Right atrium auricular region (tissue), 2 donors: ENCODE measurements around the gene TAS2R41. TPM values are rescaled to one million over a fixed set of nuclear protein-coding genes. Genes with fewer than 3 reads are reported as not detected.
"Not testable (repeated sequence)": the region's sequence is repeated elsewhere in the genome, so short reads cannot be mapped to it uniquely, and the experiment has no call there.

ENCODE experiments used
- DNase-seq: peaks from one replicate; pipeline ENCODE4 v3.0.0-alpha.2; 2019; ENCODE audit warnings: low spot score
- H3K27ac ChIP-seq, 2 donors: fragments of 200-600 bp; sonication (generic); 1 replicate in 1 of 2; 2 replicates in 1 of 2; pipeline ENCODE4 v1.5.1; 2016 to 2019
- H3K27me3 ChIP-seq, 2 donors: fragments of 200-600 bp; sonication (generic); one replicate each; pipeline versions ENCODE4 v1.5.1 to v1.6.0; 2017 to 2019
- H3K36me3 ChIP-seq: fragments of 200-600 bp; sonication (generic); one replicate; pipeline ENCODE4 v1.5.1; 2016
- H3K4me1 ChIP-seq, 2 donors: fragments of 200-600 bp; sonication (generic); one replicate each; pipeline versions ENCODE4 v1.5.1 to v1.6.0; 2017 to 2019
- H3K4me3 ChIP-seq, 2 donors: fragments of 200-600 bp; sonication (generic); 1 replicate in 1 of 2; 2 replicates in 1 of 2; pipeline ENCODE4 v1.5.1; 2017 to 2019; ENCODE audit warnings: mild to moderate bottlenecking in 1 of 2, moderate library complexity in 1 of 2
- H3K9me3 ChIP-seq, 2 donors: fragments of 200-600 bp; sonication (generic); one replicate each; pipeline ENCODE4 v1.5.1; 2019
- CTCF ChIP-seq, 2 donors: fragments of 200-600 bp; sonication (generic); IDR thresholded peaks; one replicate each; pipeline ENCODE4 v1.5.1; 2019; ENCODE audit warnings: antibody characterized with exemption in 2 of 2
- total RNA-seq, 2 donors: library from RNA; depleted of rRNA; stranded (reverse); fragments of >200 nt; gene quantifications; one replicate each; pipeline ENCODE4 v1.1.0, GENCODE V29; 2016

TAS2R41 gene
- total RNA-seq, 2 donors from 2014 or later = not detected

- DNase-seq = no peak
- Histone ChIP-seq H3K27ac (no peak overlapping the region), H3K9me3 (peaks cover 0 to 12% of the 10 kb centered on the region in 2 donors), H3K36me3 (no peaks in the 10 kb centered on the region), H3K27me3 (no peaks in the 10 kb centered on the region), H3K4me3 (no peak overlapping the region), H3K4me1 (no peaks in the 10 kb centered on the region)
- no peak for TF ChIP-seq CTCF (IDR thresholded peaks at IDR 0.05)
Measured at GRCh38 chr7:143462045-143462444, 15.6 kb upstream of the TAS2R41 start.

GRCh38 chr7:143463556-143463955, 14.1 kb upstream of the TAS2R41 start:
- H3K27me3 ChIP-seq = no peaks in the 10 kb centered on the region
- H3K4me3 ChIP-seq = no peak overlapping the region
- H3K27ac ChIP-seq = no peak overlapping the region
- H3K36me3 ChIP-seq = no peaks in the 10 kb centered on the region
- H3K4me1 ChIP-seq = no peaks in the 10 kb centered on the region
- no peak for TF ChIP-seq CTCF (IDR thresholded peaks at IDR 0.05)
- no peak for DNase-seq
- peaks cover 0 to 12% of the 10 kb centered on the region in 2 donors for H3K9me3 ChIP-seq

- TF ChIP-seq CTCF (IDR thresholded peaks at IDR 0.05) = no peak
- Histone ChIP-seq H3K36me3 (no peaks in the 10 kb centered on the region), H3K27ac (no peak overlapping the region), H3K9me3 (peaks cover 0 to 12% of the 10 kb centered on the region in 2 donors), H3K27me3 (no peaks in the 10 kb centered on the region), H3K4me1 (no peaks in the 10 kb centered on the region), H3K4me3 (no peak overlapping the region)
- no peak for DNase-seq
Measured at GRCh38 chr7:143463957-143464356, 13.7 kb upstream of the TAS2R41 start.

GRCh38 chr7:143467724-143468123, 9.9 kb upstream of the TAS2R41 start:
- no peaks in the 10 kb centered on the region for H3K27me3 ChIP-seq
- no peak overlapping the region for H3K27ac ChIP-seq
- no peak for TF ChIP-seq CTCF (IDR thresholded peaks at IDR 0.05)
- H3K9me3 ChIP-seq = peaks cover 4 to 12% of the 10 kb centered on the region in 2 donors
- no peaks in the 10 kb centered on the region for H3K36me3 ChIP-seq
- no peaks in the 10 kb centered on the region for H3K4me1 ChIP-seq
- no peak overlapping the region for H3K4me3 ChIP-seq
- DNase-seq = no peak

GRCh38 chr7:143472071-143472689, 5.5 kb upstream of the TAS2R41 start:
- not testable (repeated sequence) for DNase-seq, H3K27me3 ChIP-seq, H3K27ac ChIP-seq, H3K36me3 ChIP-seq, H3K4me1 ChIP-seq, H3K4me3 ChIP-seq
- H3K9me3 ChIP-seq = peaks cover 4 to 21% of the 10 kb centered on the region in 2 donors

- Histone ChIP-seq H3K4me1 (no peaks in the 10 kb centered on the region), H3K27me3 (no peaks in the 10 kb centered on the region), H3K9me3 (no peaks in the 10 kb centered on the region), H3K4me3 (no peak overlapping the region), H3K36me3 (no peaks in the 10 kb centered on the region), H3K27ac (no peak overlapping the region)
- TF ChIP-seq CTCF (IDR thresholded peaks at IDR 0.05) = no peak
- DNase-seq = no peak
Measured at GRCh38 chr7:143479055-143479766, 1.5 kb downstream of the TAS2R41 start.
